Fibroblast of mammary gland (primary cell): Measurements from ENCODE around the gene CDKN2B-AS1.

Experiments used
- DNase-seq: peaks from one replicate; pipeline ENCODE4 v3.0.0-alpha.2; 2010; ENCODE audit warnings: low read depth
- H3K4me3 ChIP-seq: 2 replicates; pipeline ENCODE4 v1.5.1; 2011; ENCODE audit warnings: low read depth, mild to moderate bottlenecking, low read length, moderate library complexity; ENCODE audit not compliant: control insufficient read depth
- TF ChIP-seq, protein P1 (sequence below): conservative IDR thresholded peaks from 2 replicates; pipeline ENCODE4 v1.5.1; 2011; ENCODE audit warnings: low read depth, low read length, inconsistent platforms; ENCODE audit not compliant: control insufficient read depth, insufficient read depth

CDKN2B-AS1 gene

DNA sequence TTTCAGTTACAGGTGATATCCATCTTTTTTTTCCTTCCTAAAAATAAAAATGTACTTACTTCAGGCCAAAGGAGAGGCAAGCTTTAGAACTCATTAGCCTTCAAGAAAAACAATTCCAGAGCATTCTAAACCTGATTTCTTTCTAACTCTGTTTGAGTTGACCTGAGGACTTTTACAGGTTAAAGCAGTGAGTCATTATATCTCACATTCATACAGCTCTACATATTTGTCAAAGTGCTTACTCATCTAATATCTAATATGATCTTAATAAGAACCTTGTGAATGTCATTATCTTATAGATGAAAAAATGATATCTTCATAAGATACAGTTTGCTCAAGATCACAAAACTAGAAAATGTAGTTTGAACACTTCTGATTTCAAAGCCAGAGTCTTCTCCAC lies 163.7 kb downstream of the CDKN2B-AS1 start:
- TF ChIP-seq, protein P1, sequence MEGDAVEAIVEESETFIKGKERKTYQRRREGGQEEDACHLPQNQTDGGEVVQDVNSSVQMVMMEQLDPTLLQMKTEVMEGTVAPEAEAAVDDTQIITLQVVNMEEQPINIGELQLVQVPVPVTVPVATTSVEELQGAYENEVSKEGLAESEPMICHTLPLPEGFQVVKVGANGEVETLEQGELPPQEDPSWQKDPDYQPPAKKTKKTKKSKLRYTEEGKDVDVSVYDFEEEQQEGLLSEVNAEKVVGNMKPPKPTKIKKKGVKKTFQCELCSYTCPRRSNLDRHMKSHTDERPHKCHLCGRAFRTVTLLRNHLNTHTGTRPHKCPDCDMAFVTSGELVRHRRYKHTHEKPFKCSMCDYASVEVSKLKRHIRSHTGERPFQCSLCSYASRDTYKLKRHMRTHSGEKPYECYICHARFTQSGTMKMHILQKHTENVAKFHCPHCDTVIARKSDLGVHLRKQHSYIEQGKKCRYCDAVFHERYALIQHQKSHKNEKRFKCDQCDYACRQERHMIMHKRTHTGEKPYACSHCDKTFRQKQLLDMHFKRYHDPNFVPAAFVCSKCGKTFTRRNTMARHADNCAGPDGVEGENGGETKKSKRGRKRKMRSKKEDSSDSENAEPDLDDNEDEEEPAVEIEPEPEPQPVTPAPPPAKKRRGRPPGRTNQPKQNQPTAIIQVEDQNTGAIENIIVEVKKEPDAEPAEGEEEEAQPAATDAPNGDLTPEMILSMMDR, result no peak
- DNase-seq, result peak; percentile 26
- H3K4me3 ChIP-seq, result no peak overlapping the region

DNA sequence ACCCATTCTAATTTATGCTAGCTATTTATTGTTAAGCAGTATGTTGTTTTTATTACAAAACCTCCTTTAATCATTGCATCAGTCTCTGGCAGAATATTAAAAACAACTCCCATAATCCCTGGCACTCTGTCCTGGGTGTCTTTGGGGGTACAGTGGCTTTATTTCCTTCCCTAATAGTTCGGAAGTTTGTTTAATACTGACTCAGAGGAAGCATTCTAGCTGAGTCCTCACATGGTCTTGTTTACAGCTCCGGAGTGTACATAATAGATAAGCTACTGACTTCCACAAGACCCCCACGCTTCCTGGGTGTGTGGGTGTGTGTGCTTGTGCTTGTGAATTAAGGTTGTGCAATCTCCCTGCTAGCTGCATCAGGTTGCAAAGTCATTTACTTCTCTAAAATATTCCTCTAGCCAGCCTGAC lies 164.3 kb downstream of the CDKN2B-AS1 start:
- TF ChIP-seq, protein P1, result no peak
- peak; percentile 96 for DNase-seq
- no peak overlapping the region for H3K4me3 ChIP-seq

GRCh38 chr9:22159586-22159985 lies 165.0 kb downstream of the CDKN2B-AS1 start:
- H3K4me3 ChIP-seq, result no peak overlapping the region
- no peak for DNase-seq
- TF ChIP-seq, protein P1, result no peak

GRCh38 chr9:22160221-22160620 lies 165.6 kb downstream of the CDKN2B-AS1 start:
- no peak overlapping the region for H3K4me3 ChIP-seq
- DNase-seq, result peak; percentile 83
- TF ChIP-seq, protein P1, result no peak

GRCh38 chr9:22165144-22165543 lies 170.6 kb downstream of the CDKN2B-AS1 start:
- TF ChIP-seq, protein P1, result no peak
- DNase-seq, result peak; percentile 72
- no peak overlapping the region for H3K4me3 ChIP-seq

DNA sequence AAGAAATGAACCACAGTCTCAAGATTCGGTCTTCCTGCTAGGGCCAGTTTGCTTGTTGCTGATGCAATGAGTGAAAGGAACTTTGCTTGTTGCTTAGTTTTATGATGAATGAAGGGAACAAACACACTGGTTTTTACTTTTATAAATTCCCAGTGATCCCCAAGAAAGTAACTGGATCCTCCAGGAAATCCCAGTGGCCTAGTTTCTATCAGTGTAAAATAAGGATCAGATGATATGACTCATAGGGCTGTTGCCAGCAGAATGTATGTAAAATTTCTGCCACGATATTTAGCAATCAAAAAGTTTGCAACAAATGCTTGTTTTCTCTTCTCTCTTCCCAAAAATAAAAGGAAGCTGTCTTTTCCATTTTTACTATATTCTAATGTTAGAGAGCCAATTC lies 174.7 kb downstream of the CDKN2B-AS1 start:
- DNase-seq, result peak; percentile 90
- TF ChIP-seq, protein P1, result no peak
- no peak overlapping the region for H3K4me3 ChIP-seq
